Osteocyte (in vitro differentiated cells): Measurements from ENCODE around the gene ZNF516. TPM values are rescaled to one million over a fixed set of nuclear protein-coding genes. Genes with fewer than 3 reads are reported as not detected.
"Not testable (repeated sequence)": the region's sequence is repeated elsewhere in the genome, so short reads cannot be mapped to it uniquely, and the experiment has no call there.

Source experiments
- DNase-seq: peaks from one replicate; pipeline ENCODE4 v3.0.0; 2021; ENCODE audit warnings: mixed read lengths; ENCODE audit not compliant: unreplicated experiment; ENCODE audit errors: extremely low spot score
- H3K27ac Mint-ChIP-seq: one replicate; pipeline ENCODE4 v1.8.0; 2021; ENCODE audit warnings: mild to moderate bottlenecking, mixed read lengths; ENCODE audit not compliant: unreplicated experiment
- H3K27me3 Mint-ChIP-seq: one replicate; pipeline ENCODE4 v1.8.0; 2021; ENCODE audit warnings: mixed read lengths; ENCODE audit not compliant: unreplicated experiment
- H3K36me3 Mint-ChIP-seq: one replicate; pipeline ENCODE4 v1.8.0; 2021; ENCODE audit warnings: mixed read lengths; ENCODE audit not compliant: unreplicated experiment
- H3K4me1 Mint-ChIP-seq: one replicate; pipeline ENCODE4 v1.8.0; 2021; ENCODE audit warnings: mixed read lengths; ENCODE audit not compliant: unreplicated experiment
- H3K4me3 Mint-ChIP-seq: one replicate; pipeline ENCODE4 v1.8.0; 2021; ENCODE audit warnings: mild to moderate bottlenecking, moderate library complexity, mixed read lengths; ENCODE audit not compliant: unreplicated experiment
- H3K9me3 Mint-ChIP-seq: one replicate; pipeline ENCODE4 v1.8.0; 2021; ENCODE audit warnings: mixed read lengths; ENCODE audit not compliant: unreplicated experiment
- long read RNA-seq: library from polyadenylated mRNA; unstranded; transcript quantifications from one replicate; pipeline ENCODE4 v2.0.0, GENCODE V29; 2021
- total RNA-seq: library from RNA; stranded (reverse); gene quantifications from 2 replicates; pipeline ENCODE4 v1.2.1, GENCODE V29; 2021
- TF ChIP-seq, protein P1 (sequence below): fragments of 200-600 bp; sonication (generic); IDR thresholded peaks from 2 replicates; pipeline ENCODE4 v1.5.0; 2021; ENCODE audit warnings: antibody characterized with exemption, mild to moderate bottlenecking, moderate library complexity

Gene ZNF516, protein sequence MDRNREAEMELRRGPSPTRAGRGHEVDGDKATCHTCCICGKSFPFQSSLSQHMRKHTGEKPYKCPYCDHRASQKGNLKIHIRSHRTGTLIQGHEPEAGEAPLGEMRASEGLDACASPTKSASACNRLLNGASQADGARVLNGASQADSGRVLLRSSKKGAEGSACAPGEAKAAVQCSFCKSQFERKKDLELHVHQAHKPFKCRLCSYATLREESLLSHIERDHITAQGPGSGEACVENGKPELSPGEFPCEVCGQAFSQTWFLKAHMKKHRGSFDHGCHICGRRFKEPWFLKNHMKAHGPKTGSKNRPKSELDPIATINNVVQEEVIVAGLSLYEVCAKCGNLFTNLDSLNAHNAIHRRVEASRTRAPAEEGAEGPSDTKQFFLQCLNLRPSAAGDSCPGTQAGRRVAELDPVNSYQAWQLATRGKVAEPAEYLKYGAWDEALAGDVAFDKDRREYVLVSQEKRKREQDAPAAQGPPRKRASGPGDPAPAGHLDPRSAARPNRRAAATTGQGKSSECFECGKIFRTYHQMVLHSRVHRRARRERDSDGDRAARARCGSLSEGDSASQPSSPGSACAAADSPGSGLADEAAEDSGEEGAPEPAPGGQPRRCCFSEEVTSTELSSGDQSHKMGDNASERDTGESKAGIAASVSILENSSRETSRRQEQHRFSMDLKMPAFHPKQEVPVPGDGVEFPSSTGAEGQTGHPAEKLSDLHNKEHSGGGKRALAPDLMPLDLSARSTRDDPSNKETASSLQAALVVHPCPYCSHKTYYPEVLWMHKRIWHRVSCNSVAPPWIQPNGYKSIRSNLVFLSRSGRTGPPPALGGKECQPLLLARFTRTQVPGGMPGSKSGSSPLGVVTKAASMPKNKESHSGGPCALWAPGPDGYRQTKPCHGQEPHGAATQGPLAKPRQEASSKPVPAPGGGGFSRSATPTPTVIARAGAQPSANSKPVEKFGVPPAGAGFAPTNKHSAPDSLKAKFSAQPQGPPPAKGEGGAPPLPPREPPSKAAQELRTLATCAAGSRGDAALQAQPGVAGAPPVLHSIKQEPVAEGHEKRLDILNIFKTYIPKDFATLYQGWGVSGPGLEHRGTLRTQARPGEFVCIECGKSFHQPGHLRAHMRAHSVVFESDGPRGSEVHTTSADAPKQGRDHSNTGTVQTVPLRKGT
- 36.3 and 39.3 TPM in 2 replicates for total RNA-seq
- long read RNA-seq, partial matches to known transcripts = 0 of 11 reads
- long read RNA-seq, other reads (novel, unspliced or antisense) = 11 of 11 reads

DNA sequence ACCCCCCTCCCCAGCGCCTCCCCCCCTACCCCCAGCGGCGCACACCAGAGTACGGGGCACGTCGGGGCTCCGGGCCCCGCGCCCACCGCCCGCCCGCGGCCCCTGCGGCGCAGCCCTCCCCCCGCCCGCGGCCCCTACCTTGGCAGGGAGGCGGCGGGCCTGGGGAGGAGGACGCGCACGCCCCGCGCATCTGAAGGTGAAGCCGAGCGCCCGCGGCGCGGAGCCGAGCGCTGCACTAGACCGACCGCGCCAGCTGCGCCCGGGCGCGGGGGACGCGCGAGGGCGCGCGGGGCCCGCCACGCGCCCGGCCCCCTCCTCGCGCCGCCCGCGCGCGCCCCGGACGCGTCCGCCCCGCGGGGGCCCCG, at the start of gene ZNF516:
TSS of gene ZNF516 (minus strand) at position 237 of the 365 bp plus-strand sequence. CDS start 52,188 bp downstream, outside the sequence.
- TF ChIP-seq, protein P1, sequence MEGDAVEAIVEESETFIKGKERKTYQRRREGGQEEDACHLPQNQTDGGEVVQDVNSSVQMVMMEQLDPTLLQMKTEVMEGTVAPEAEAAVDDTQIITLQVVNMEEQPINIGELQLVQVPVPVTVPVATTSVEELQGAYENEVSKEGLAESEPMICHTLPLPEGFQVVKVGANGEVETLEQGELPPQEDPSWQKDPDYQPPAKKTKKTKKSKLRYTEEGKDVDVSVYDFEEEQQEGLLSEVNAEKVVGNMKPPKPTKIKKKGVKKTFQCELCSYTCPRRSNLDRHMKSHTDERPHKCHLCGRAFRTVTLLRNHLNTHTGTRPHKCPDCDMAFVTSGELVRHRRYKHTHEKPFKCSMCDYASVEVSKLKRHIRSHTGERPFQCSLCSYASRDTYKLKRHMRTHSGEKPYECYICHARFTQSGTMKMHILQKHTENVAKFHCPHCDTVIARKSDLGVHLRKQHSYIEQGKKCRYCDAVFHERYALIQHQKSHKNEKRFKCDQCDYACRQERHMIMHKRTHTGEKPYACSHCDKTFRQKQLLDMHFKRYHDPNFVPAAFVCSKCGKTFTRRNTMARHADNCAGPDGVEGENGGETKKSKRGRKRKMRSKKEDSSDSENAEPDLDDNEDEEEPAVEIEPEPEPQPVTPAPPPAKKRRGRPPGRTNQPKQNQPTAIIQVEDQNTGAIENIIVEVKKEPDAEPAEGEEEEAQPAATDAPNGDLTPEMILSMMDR = no peak
- Mint-ChIP-seq H3K27me3 (no peaks in the 10 kb centered on the region), H3K27ac (peak within 1 kb of the TSS; percentile 91), H3K4me1 (peaks cover 21% of the 10 kb centered on the region), H3K4me3 (peak within 1 kb of the TSS; percentile 91), H3K9me3 (no peaks in the 10 kb centered on the region), H3K36me3 (no peaks in the 10 kb centered on the region)
- no peak for DNase-seq

DNA sequence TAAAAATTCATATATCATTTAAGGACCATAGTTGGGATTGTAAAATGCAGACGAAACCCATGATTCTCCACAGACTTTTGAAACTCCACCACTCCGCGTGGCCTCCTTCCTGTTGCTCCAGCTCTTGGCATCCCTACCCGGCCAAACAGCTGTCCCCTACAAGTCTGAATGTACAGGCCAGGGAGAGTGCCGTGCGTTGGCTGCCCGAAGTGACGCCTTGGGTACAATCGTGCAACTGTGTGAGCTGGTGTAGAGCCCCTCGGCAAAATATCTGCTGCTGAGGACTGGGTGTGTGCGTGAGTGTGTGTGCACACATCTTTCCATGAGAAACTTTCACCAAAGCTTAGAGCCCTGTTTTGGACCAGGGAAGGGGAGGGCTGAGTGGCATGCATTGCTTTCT, 43.8 kb upstream of the ZNF516 start:
- no peaks in the 10 kb centered on the region for H3K36me3 Mint-ChIP-seq
- no peaks in the 10 kb centered on the region for H3K9me3 Mint-ChIP-seq

DNA sequence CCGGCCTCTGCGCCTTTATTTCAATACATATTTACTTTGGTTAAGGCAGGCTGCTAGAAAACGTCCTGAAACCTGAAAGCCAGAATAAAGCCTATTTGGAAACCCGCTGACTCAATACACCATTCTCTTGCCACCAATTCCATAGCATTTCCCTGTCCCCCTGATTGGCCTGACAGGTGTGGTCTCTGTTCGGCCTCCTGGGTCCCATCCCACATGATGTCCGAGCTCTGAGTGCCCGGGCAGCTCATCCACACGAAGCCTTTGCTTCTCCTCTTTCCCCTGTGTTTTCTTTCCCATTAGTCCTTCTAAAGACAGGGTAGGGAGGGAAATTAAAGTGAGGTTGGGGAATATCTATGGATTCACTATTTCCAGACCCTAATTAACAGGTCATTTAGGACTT, 42.6 kb upstream of the ZNF516 start:
- no peaks in the 10 kb centered on the region for H3K9me3 Mint-ChIP-seq
- H3K27ac Mint-ChIP-seq = no peak overlapping the region
- H3K36me3 Mint-ChIP-seq = no peaks in the 10 kb centered on the region
- no peak overlapping the region for H3K4me3 Mint-ChIP-seq
- peaks cover 15% of the 10 kb centered on the region for H3K27me3 Mint-ChIP-seq
- DNase-seq = no peak
- TF ChIP-seq, protein P1 = no peak
- no peaks in the 10 kb centered on the region for H3K4me1 Mint-ChIP-seq

More for the DNA sequence above, 43.8 kb upstream of the ZNF516 start:
- Mint-ChIP-seq H3K4me3 (no peak overlapping the region), H3K27ac (no peak overlapping the region), H3K4me1 (no peaks in the 10 kb centered on the region), H3K27me3 (peaks cover 18% of the 10 kb centered on the region)
- DNase-seq = peak; percentile 65
- TF ChIP-seq, protein P1 = no peak

DNA sequence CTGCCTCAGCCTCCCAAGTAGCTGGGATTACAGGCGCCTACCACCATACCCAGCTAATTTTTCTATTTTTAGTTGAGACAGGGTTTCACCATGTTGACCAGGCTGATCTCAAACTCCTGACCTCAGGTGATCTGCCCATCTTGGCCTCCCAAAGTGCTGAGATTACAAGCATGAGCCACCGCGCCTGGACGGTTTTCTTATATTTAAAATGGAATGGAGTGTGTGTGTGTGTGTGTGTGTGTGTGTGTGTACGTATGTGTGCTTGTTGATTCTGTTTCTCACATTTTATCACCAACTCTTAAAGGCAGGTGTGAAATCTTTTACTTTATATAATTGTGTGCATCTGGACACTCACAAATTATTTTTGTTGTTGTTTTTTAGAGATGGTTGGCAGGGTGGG, 41.6 kb upstream of the ZNF516 start:
- not testable (repeated sequence) for H3K4me1 Mint-ChIP-seq, H3K9me3 Mint-ChIP-seq, H3K4me3 Mint-ChIP-seq, DNase-seq, H3K27ac Mint-ChIP-seq, H3K36me3 Mint-ChIP-seq
- peaks cover 15% of the 10 kb centered on the region for H3K27me3 Mint-ChIP-seq

DNA sequence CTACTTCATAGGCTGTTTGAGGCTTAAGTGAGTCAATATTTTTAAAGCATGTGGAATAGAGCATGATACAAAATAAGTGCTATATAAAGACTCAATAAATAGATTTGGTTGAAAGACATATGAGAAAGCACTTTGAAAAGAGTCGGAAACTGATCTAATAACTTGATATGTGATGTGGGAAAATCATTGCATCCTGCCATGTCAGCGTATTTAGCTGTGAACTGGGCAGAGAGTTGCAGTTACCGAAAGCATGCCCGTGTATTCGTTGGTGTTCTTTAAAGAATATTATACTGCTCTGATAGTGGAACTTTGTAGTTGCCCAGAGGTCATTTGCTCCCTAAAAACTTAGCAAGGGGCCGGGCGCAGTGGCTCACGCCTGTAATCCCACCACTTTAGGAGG, 37.8 kb upstream of the ZNF516 start:
- no peak overlapping the region for H3K4me3 Mint-ChIP-seq
- TF ChIP-seq, protein P1 = no peak
- H3K27ac Mint-ChIP-seq = no peak overlapping the region
- no peaks in the 10 kb centered on the region for H3K36me3 Mint-ChIP-seq
- no peaks in the 10 kb centered on the region for H3K9me3 Mint-ChIP-seq
- peaks cover 10% of the 10 kb centered on the region for H3K27me3 Mint-ChIP-seq
- H3K4me1 Mint-ChIP-seq = peaks cover 13% of the 10 kb centered on the region
- DNase-seq = no peak
